ENCODE data around the gene PANX1.

Gene PANX1

GRCh38 chr11:94186342-94187203 is 57.9 kb downstream of the PANX1 start:
- DNase-seq, result no peak

DNA sequence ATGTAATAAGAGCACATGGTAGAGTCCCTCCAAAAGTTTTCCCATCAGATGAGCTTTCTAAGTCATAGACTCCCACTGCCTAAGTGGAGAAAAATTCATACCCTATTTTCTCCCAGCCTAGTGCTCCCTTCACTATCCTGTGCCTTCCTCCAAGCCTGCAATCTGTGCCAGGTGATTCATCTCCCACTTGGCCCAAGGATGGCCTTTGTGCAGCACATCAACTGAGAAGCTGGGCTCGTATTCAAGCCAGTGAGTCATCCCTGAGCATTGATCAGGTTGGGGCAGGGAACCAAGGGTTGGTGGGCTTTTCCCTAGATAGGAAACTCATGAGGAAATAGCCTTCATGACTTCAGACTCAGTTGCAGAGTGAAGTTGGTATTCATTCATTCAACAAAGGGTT is 64.6 kb downstream of the PANX1 start:
- no peak for DNase-seq

- no peak for DNase-seq
These were observed 66.1 kb downstream of the PANX1 start for GRCh38 chr11:94194712-94195111.

GRCh38 chr11:94196363-94196762 is 67.7 kb downstream of the PANX1 start:
- no peak for DNase-seq

DNA sequence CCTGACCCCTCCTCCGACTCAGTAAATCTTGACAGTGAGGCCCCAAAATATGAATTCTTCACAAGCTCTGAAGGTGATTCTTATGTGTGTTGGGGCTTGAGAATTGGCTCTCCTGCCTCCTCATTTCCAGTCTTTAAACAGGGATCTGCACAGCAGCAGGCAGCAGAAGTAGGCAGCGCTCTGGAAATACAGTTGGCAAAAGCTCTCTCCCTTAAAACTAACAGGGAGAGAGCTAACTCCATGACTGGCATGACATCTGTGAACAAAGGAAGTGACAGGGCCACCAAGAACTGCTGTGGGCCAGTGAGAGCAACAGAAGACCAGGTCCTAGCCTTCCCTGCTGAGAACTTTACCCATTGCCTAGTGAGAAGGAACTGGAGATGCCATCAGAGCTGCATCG is 70.1 kb downstream of the PANX1 start:
- no peak for DNase-seq

GRCh38 chr11:94199136-94200130 is 70.8 kb downstream of the PANX1 start:
- DNase-seq, result no peak

GRCh38 chr11:94201004-94201465 is 72.4 kb downstream of the PANX1 start:
- DNase-seq, result no peak

GRCh38 chr11:94203070-94203469 is 74.4 kb downstream of the PANX1 start:
- no peak for DNase-seq

GRCh38 chr11:94211261-94211830 is 82.7 kb downstream of the PANX1 start:
- no peak for DNase-seq

DNA sequence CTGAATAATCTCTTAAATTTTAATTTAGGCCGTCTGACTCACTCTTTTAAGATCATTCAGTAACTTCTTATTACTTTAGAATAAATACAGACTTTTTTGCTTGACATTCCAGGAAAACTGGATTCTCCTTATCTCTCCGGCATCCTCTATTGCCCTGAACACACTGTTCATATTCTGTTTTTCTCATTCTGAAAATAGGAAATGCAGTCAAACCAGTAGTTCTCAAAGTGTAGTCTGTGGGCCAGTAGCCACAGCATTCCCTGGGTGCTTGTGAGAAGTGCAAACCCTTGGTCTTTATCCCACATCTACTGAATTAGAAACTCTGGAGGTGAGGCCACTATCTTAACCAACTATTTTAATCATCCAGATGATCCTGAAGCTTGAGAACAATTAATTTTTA is 84.3 kb downstream of the PANX1 start:
- no peak for DNase-seq

DNA sequence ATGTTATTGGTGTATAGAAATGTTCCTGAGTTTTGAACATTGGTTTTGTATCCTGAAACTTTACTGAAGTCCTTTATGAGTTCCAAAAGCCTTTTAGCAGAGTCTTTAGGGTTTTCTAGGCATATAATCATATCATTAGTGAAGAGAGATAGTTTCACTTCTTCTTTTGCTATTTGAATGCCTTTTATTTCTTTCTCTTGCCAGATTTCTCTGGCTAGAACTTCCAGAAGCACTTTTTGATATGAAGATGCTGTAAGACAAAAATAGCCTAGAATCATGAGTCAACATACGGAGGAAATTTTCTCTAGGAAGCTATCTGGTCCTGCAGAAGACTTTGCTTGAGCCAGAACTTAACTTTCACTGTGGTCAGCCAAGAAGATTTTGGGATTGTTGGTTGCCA is 89.1 kb downstream of the PANX1 start:
- no peak for DNase-seq

GRCh38 chr11:94218372-94218771 is 89.7 kb downstream of the PANX1 start:
- DNase-seq, result no peak

DNA sequence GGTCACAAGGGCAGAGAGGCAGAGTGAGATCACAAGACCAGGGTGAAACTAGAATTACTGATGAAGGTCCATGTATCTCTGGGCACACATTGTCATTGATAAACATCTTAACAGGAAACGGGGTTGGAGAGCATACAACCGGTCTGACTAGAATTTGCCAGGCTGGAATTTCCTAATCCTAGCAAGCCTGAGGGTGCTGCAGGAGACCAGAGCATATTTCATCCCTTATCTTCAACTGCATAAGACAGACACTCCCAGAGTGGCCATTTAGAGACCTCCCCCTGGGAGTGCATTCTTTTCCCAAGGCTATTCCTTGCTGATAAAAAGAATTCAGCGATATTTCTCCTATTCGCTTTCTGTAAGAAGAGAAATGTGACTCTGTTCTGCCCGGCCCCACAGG is 91.1 kb downstream of the PANX1 start:
- DNase-seq, result no peak

DNA sequence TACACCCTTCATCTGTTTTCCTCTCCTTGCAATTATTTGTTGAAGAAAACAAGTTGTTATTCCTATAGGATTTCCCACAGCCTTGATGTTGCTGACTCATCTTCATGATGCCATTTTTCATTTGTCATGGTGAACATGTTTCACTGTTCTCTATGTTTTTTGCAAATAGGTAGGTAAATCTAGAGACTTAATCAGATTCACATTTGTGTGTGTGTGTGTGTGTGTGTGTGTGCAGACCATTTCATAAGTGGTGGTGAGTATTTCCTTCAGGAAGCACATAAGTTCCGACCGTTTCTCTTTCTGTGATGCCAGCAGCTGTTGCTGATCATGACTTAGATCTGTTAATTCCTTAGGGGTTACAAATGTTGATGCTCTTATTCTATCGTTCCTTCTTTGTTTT is 95.4 kb downstream of the PANX1 start:
- no peak for DNase-seq

Data from activated CD4-positive, alpha-beta T cell treated with anti-CD3 and anti-CD28 coated beads for 1 hour (primary cell).